ENCODE data around the gene ASGR1. TPM values are rescaled to one million over a fixed set of nuclear protein-coding genes. Genes with fewer than 3 reads are reported as not detected.
A peak's percentile ranks its signal among the peaks of the same experiment; 100 is the strongest.

The ASGR1 gene
- total and polyA plus RNA-seq, 7 donors = 0.36 to 2.4 (median 1.7) TPM; not detected in 2

GRCh38 chr17:7207120-7208001 is 28.2 kb upstream of the ASGR1 start:
- intact Hi-C loops (cut with DNase I) = no loop called here
- peaks cover 0 to 40% (median 31%) of the 10 kb centered on the region in 4 donors for H3K4me1 ChIP-seq
- DNase-seq = no peak
- 84 to 89% methylated on average over 24 of the region's 24 CpGs for WGBS, 2 donors
- peaks cover 0 to 16% (median 12%) of the 10 kb centered on the region in 4 donors for H3K36me3 ChIP-seq
- H3K27me3 ChIP-seq = no peaks in the 10 kb centered on the region
- TF ChIP-seq POLR2A (IDR thresholded peaks at IDR 0.05) = no peak
- no peak for TF ChIP-seq CTCF (IDR thresholded peaks at IDR 0.05)
- no peak overlapping the region for H3K4me3 ChIP-seq
- no peaks in the 10 kb centered on the region for H3K9me3 ChIP-seq
- H3K27ac ChIP-seq = peak overlapping the region in 3 of 4 donors; percentile 18 to 26 (median 24)

- H3K9me3 ChIP-seq = no peaks in the 10 kb centered on the region
- DNase-seq = no peak
- no peaks in the 10 kb centered on the region for H3K27me3 ChIP-seq
- intact Hi-C loops (cut with DNase I) = no loop called here
- peaks cover 0 to 29% (median 14%) of the 10 kb centered on the region in 4 donors for H3K36me3 ChIP-seq
- TF ChIP-seq POLR2A (IDR thresholded peaks at IDR 0.05) = no peak
- no peak for TF ChIP-seq POLR2AphosphoS5 (IDR thresholded peaks at IDR 0.05)
- TF ChIP-seq CTCF (IDR thresholded peaks at IDR 0.05) = no peak
- TF ChIP-seq EP300 (IDR thresholded peaks at IDR 0.05) = no peak
- peak overlapping the region; percentile 73 to 79 (median 76) for H3K27ac ChIP-seq
- H3K4me3 ChIP-seq = peak overlapping the region; percentile 31 to 61 (median 54)
- WGBS, 2 donors = 53% methylated on average over 15 of the region's 15 CpGs
- H3K4me1 ChIP-seq = peaks cover 0 to 29% (median 19%) of the 10 kb centered on the region in 4 donors
These were observed 26.4 kb upstream of the ASGR1 start for GRCh38 chr17:7205561-7205960.

GRCh38 chr17:7204828-7205461 is 25.8 kb upstream of the ASGR1 start:
- WGBS, 2 donors = 0 to 1% methylated on average over 34 of the region's 34 CpGs
- H3K4me3 ChIP-seq = peak overlapping the region; percentile 31 to 61 (median 54)

GRCh38 chr17:7204336-7204735 is 25.2 kb upstream of the ASGR1 start:
- H3K27me3 ChIP-seq = no peaks in the 10 kb centered on the region
- H3K27ac ChIP-seq = peak overlapping the region; percentile 73 to 79 (median 76)
- peaks cover 0 to 29% (median 19%) of the 10 kb centered on the region in 4 donors for H3K4me1 ChIP-seq
- WGBS, 2 donors = 79 to 80% methylated on average over 15 of the region's 15 CpGs
- no peak for DNase-seq
- no peaks in the 10 kb centered on the region for H3K9me3 ChIP-seq
- peak overlapping the region; percentile 31 to 61 (median 54) for H3K4me3 ChIP-seq
- intact Hi-C loops (cut with DNase I) = no loop called here
- TF ChIP-seq POLR2A (IDR thresholded peaks at IDR 0.05) (no peak), EP300 (IDR thresholded peaks at IDR 0.05) (no peak), POLR2AphosphoS5 (IDR thresholded peaks at IDR 0.05) (no peak), CTCF (IDR thresholded peaks at IDR 0.05) (no peak)
- H3K36me3 ChIP-seq = peaks cover 0 to 32% (median 14%) of the 10 kb centered on the region in 4 donors

More at GRCh38 chr17:7204828-7205461, 25.8 kb upstream of the ASGR1 start:
- peak; percentile 94 for DNase-seq
- peak overlapping the region; percentile 73 to 79 (median 76) for H3K27ac ChIP-seq
- peaks cover 0 to 29% (median 19%) of the 10 kb centered on the region in 4 donors for H3K4me1 ChIP-seq
- peaks cover 0 to 29% (median 14%) of the 10 kb centered on the region in 4 donors for H3K36me3 ChIP-seq
- no peak for TF ChIP-seq CTCF (IDR thresholded peaks at IDR 0.05)
- peak in 2 of 4 donors; percentile 17 to 74 for TF ChIP-seq EP300 (IDR thresholded peaks at IDR 0.05)
- no peak for TF ChIP-seq POLR2A (IDR thresholded peaks at IDR 0.05)
- peak in 3 of 4 donors; percentile 51 to 66 (median 52) for TF ChIP-seq POLR2AphosphoS5 (IDR thresholded peaks at IDR 0.05)
- no peaks in the 10 kb centered on the region for H3K9me3 ChIP-seq
- intact Hi-C loops (cut with DNase I) = no loop called here
- H3K27me3 ChIP-seq = no peaks in the 10 kb centered on the region
